WI38 (cell line): ENCODE data around the gene CDH22.

Source experiments
- H3K4me3 ChIP-seq: 2 replicates; pipeline ENCODE4 v1.5.1; 2011; ENCODE audit warnings: low read depth, mild to moderate bottlenecking, control low read depth, low read length
- TF ChIP-seq, protein P1 (sequence below): IDR thresholded peaks from 2 replicates; pipeline ENCODE4 v1.5.1; 2012; ENCODE audit warnings: low read depth, mild to moderate bottlenecking, control low read depth, low read length

CDH22 gene

DNA sequence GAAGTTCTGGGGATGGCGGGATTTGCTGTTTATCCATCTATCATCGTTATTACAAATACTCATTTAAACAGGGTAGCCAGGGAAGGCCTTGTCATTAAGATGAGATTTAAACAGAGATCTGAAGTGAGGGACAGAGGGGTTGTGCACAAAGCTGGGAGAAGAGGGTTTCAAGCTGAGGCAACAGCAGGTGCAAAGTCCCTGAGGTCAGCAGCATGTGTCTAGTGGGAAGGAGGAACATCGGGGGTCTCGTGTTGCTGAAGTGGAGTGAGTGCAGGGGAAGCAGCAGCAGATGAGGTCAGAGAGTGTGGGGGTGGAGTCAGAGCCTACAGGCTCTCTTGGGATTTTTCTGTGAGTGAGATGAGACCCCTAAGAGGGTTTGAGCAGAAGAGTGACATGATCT is 52.0 kb downstream of the CDH22 start:
- no peak overlapping the region for H3K4me3 ChIP-seq
- TF ChIP-seq, protein P1, sequence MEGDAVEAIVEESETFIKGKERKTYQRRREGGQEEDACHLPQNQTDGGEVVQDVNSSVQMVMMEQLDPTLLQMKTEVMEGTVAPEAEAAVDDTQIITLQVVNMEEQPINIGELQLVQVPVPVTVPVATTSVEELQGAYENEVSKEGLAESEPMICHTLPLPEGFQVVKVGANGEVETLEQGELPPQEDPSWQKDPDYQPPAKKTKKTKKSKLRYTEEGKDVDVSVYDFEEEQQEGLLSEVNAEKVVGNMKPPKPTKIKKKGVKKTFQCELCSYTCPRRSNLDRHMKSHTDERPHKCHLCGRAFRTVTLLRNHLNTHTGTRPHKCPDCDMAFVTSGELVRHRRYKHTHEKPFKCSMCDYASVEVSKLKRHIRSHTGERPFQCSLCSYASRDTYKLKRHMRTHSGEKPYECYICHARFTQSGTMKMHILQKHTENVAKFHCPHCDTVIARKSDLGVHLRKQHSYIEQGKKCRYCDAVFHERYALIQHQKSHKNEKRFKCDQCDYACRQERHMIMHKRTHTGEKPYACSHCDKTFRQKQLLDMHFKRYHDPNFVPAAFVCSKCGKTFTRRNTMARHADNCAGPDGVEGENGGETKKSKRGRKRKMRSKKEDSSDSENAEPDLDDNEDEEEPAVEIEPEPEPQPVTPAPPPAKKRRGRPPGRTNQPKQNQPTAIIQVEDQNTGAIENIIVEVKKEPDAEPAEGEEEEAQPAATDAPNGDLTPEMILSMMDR = no peak

DNA sequence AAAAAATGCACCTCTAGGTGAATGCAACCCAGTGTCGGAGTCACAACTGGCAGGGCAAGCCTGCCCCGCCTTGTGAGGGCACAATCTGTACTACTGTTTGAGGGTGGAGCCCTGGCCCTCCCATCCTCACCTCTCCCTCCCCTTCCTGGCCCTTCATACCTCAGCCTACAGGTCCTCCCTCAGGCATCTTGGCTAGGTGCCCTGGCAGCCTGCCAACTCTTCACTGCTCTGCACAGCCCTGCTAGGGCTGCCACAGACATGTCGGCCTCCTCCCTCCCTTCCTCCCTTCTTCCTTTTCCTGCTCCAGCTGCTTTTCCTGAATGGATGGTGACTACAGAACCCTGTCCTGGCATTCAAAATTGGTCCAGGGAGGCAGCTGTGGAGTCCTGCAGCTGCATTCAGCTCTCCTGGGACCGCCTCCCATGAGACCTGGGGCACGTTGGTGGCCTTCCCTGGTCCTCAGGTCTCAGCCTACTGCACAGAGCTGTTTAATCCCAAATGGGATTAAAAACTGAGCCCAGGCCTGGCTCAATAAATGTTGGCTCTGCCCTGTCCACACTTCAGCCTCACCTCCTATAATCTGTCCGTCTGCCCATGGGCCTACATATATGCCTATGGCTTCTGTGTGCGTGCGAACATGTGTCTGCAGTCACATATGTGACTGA is 52.7 kb downstream of the CDH22 start:
- H3K4me3 ChIP-seq = no peak overlapping the region
- TF ChIP-seq, protein P1 = no peak

DNA sequence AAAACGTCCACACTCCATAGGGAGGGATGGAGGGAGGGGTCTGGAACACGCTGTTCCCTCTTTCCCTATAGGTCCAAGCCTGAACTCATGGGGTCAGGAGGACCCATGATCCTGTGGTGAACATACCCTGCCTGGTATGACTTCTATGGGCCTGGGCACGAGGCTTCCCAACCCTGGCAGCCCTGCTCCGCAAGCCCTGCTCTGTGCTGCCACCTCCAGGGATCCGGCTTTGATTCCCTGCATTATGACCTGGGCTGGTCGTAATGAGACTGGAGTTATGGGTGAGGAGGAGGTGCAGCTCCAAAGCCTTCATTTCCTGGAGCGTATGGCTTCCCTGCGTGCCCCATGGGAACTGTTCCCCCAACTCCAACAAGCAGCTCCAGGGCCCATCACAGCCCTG is 54.9 kb downstream of the CDH22 start:
- TF ChIP-seq, protein P1 = no peak
- no peak overlapping the region for H3K4me3 ChIP-seq

DNA sequence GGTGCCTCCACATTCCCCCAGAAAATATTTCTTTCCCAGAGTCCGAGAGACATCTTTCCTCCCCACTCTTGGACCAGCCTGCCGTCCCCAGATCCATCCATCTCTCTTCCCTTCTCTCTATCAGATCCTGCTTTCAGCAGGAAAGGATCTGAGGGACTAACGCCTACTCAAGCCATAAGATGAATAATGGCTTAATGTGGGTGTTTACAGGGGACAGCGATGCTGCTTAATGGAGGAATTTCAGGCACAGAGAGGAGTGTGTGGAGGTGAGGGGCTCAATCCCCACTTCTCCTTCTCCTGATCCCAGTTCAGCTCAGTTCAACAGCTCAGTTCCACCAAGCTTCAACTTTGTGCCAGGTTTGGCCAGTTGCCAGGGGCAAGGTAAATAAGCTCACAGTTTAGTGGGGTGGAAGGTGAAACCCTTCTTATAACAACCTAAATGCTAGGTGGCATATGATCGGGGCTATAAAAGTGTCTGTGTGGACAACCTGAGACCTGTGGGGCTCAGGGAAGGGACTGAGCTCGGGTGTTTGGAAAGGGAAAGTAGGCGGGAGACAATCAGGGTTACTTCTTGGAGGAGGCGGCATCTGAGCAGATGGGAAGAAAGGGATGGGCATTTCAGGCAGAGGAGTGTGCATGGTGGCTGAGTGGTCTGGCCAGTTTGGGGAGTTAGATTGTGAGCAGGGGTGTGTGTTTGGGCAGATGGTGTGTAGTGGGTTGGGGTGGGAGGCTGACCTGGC is 55.8 kb downstream of the CDH22 start:
- H3K4me3 ChIP-seq = no peak overlapping the region
- TF ChIP-seq, protein P1 = no peak

DNA sequence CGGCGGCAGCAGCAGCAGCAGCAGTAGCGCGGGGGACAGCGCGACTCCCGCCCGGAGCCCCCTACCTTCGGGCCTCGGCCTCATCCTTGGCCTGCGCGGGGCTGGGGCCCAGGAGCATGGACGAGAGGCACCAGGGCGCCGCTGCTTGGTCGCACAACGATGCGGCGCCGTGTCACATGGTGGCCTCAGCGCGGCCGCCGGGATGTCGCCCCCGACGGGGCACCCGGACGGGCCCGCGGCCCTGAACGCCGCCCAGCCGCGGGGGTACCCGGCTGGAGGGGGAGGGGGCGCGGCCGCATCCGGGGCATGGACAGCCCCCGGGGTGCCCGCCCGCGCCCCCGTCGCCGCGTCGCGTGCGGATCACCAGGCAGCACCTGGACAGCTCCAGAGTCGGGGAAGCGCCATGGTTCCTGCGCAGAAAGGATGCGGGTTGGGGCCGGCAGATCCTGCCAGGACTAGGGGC is 57.1 kb downstream of the CDH22 start:
- TF ChIP-seq, protein P1 = no peak
- no peak overlapping the region for H3K4me3 ChIP-seq

DNA sequence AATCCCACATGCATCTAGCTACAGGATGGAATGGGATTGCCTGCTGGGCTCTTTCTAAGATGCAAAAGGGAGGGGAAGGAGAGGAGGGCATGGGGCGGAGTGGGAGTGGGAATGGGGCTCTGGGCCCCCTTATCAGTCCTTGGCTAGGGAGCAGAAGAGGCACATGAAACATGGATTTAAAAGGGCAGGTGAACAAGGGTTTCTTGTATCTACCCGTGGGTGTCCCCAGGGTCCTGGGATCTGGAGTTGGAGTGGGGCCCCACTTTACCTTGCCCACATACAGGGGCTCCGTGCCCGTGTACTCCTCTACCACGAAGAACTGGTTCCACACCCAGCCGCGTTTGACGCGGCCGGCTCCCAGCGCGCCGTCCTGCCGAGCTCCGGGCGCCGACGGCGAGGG is 57.5 kb downstream of the CDH22 start:
- TF ChIP-seq, protein P1 = no peak
- H3K4me3 ChIP-seq = no peak overlapping the region

DNA sequence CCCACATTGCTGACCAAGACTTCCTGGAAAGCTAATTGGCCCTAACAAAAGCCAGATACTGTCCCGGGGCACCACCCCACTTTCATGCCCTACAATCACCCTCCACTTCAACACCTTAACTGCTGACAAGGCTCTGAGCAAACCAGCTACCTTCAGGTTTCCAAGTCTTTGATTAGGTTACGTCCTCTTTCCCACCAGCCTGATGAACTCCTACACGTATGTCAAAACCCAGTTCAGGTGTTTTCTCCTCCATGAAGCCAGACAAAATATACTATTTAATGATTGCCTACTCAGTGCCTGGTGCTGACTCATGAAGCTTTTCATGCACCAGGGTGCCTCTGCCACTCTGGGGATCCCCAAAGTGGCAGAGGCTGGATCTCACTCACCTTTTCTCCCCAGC is 58.6 kb downstream of the CDH22 start:
- TF ChIP-seq, protein P1 = no peak
- no peak overlapping the region for H3K4me3 ChIP-seq
